Trophoblast cell (in vitro differentiated cells and primary cell): ENCODE measurements around the gene KIT.

Experiments used
- DNase-seq, 2 donors: peaks; one replicate each; pipeline ENCODE4 v3.0.0-alpha.2; 2016
- H2AFZ ChIP-seq: 2 replicates; pipeline ENCODE4 v1.6.1; 2013; ENCODE audit warnings: low read length, moderate library complexity, mild to moderate bottlenecking; ENCODE audit not compliant: insufficient read depth, poor library complexity
- H2AK5ac ChIP-seq: 2 replicates; pipeline ENCODE4 v1.6.1; 2013; ENCODE audit warnings: mild to moderate bottlenecking, low read length
- H2BK120ac ChIP-seq: 2 replicates; pipeline ENCODE4 v1.6.1; 2013; ENCODE audit warnings: low read length, mild to moderate bottlenecking, moderate library complexity; ENCODE audit not compliant: insufficient read depth, poor library complexity
- H2BK12ac ChIP-seq: 2 replicates; pipeline ENCODE4 v1.6.1; 2013; ENCODE audit warnings: mild to moderate bottlenecking, low read length, moderate library complexity
- H2BK5ac ChIP-seq: 2 replicates; pipeline ENCODE4 v1.6.1; 2013; ENCODE audit warnings: low read length, low read depth, moderate library complexity, mild to moderate bottlenecking; ENCODE audit not compliant: poor library complexity
- H3K14ac ChIP-seq: 2 replicates; pipeline ENCODE4 v1.6.1; 2013; ENCODE audit warnings: mild to moderate bottlenecking, low read length
- H3K18ac ChIP-seq: 2 replicates; pipeline ENCODE4 v1.6.1; 2013; ENCODE audit warnings: mild to moderate bottlenecking, low read length
- H3K23ac ChIP-seq: 2 replicates; pipeline ENCODE4 v1.6.1; 2013; ENCODE audit warnings: low read length
- H3K27ac ChIP-seq: 2 replicates; pipeline ENCODE4 v1.5.1; 2013; ENCODE audit warnings: low read depth, mild to moderate bottlenecking, inconsistent platforms, low read length, moderate library complexity
- H3K27me3 ChIP-seq: 2 replicates; pipeline ENCODE4 v1.6.1; 2013; ENCODE audit warnings: inconsistent platforms, mild to moderate bottlenecking, low read length, moderate library complexity; ENCODE audit not compliant: insufficient read depth
- H3K36me3 ChIP-seq, 2 experiments: 1 replicate in 1 of 2; 2 replicates in 1 of 2; pipeline ENCODE4 v1.6.1; 2013; ENCODE audit warnings: low read length in 2 of 2, mild to moderate bottlenecking in 2 of 2, moderate library complexity in 1 of 2; ENCODE audit not compliant: insufficient read depth in 2 of 2, control insufficient read depth in 1 of 2
- H3K4ac ChIP-seq: 2 replicates; pipeline ENCODE4 v1.6.1; 2013; ENCODE audit warnings: low read depth, mild to moderate bottlenecking, low read length, moderate library complexity
- H3K4me1 ChIP-seq, 2 experiments: 1 replicate in 1 of 2; 2 replicates in 1 of 2; pipeline ENCODE4 v1.6.1; 2013; ENCODE audit warnings: low read length in 2 of 2, mild to moderate bottlenecking in 2 of 2, moderate library complexity in 1 of 2; ENCODE audit not compliant: insufficient read depth in 2 of 2, control insufficient read depth in 1 of 2
- H3K4me2 ChIP-seq: 2 replicates; pipeline ENCODE4 v1.6.1; 2013; ENCODE audit warnings: inconsistent platforms, mild to moderate bottlenecking, low read length, moderate library complexity
- H3K4me3 ChIP-seq: 2 replicates; pipeline ENCODE4 v1.5.1; 2013; ENCODE audit warnings: mild to moderate bottlenecking, low read depth, low read length, inconsistent platforms
- H3K79me1 ChIP-seq: one replicate; pipeline ENCODE4 v1.6.1; 2013; ENCODE audit warnings: low read length
- H3K79me2 ChIP-seq: 2 replicates; pipeline ENCODE4 v1.6.1; 2013; ENCODE audit warnings: low read length, mild to moderate bottlenecking; ENCODE audit not compliant: control insufficient read depth, insufficient read depth, poor library complexity
- H3K9ac ChIP-seq: 2 replicates; pipeline ENCODE4 v1.6.1; 2013; ENCODE audit warnings: mild to moderate bottlenecking, low read length
- H3K9me3 ChIP-seq: 2 replicates; pipeline ENCODE4 v1.6.1; 2013; ENCODE audit warnings: low read depth, mild to moderate bottlenecking, control low read depth, inconsistent platforms, low read length; ENCODE audit not compliant: insufficient read depth
- H4K12ac ChIP-seq: 2 replicates; pipeline ENCODE4 v1.6.1; 2013; ENCODE audit warnings: low read depth, mild to moderate bottlenecking, low read length, moderate library complexity
- H4K8ac ChIP-seq: 2 replicates; pipeline ENCODE4 v1.6.1; 2013; ENCODE audit warnings: low read depth, mild to moderate bottlenecking, low read length, moderate library complexity
- H4K91ac ChIP-seq: one replicate; pipeline ENCODE4 v1.6.1; 2013; ENCODE audit warnings: low read depth, mild to moderate bottlenecking, low read length, moderate library complexity
- WGBS: extraction: QIAGEN DNeasy Blood & Tissue Kit; methylation state at CpG from one replicate; pipeline ENCODE4 v1.1.7; 2013; ENCODE audit warnings: missing lambda C conversion rate; ENCODE audit not compliant: insufficient read length, insufficient coverage; ENCODE audit errors: extremely low coverage; 5-methylcytosine and 5-hydroxymethylcytosine counted together

The KIT gene

GRCh38 chr4:54779476-54780148 is 121.9 kb downstream of the KIT start:
- H3K27me3 ChIP-seq: no peaks in the 10 kb centered on the region

GRCh38 chr4:54780149-54780495 is 122.4 kb downstream of the KIT start:
- Histone ChIP-seq H3K9ac (no peak overlapping the region), H2BK5ac (no peak overlapping the region), H4K8ac (no peak overlapping the region), H2AK5ac (no peak overlapping the region), H2AFZ (no peak overlapping the region), H3K36me3 (no peaks in the 10 kb centered on the region), H3K14ac (no peak overlapping the region), H3K4me3 (no peak overlapping the region), H4K91ac (no peak overlapping the region), H3K27ac (no peak overlapping the region), H3K27me3 (no peaks in the 10 kb centered on the region), H3K4ac (no peak overlapping the region), H3K18ac (no peak overlapping the region), H3K79me2 (no peaks in the 10 kb centered on the region), H3K79me1 (no peaks in the 10 kb centered on the region), H3K4me2 (no peak overlapping the region), H4K12ac (no peak overlapping the region), H3K9me3 (no peaks in the 10 kb centered on the region), H3K4me1 (no peaks in the 10 kb centered on the region), H2BK12ac (no peak overlapping the region), H3K23ac (no peak overlapping the region), H2BK120ac (no peak overlapping the region)
- DNase-seq: no peak

More at GRCh38 chr4:54779476-54780148, 121.9 kb downstream of the KIT start:
- Histone ChIP-seq H2AK5ac (no peak overlapping the region), H3K79me2 (no peaks in the 10 kb centered on the region), H3K18ac (no peak overlapping the region), H3K4ac (no peak overlapping the region), H3K4me3 (no peak overlapping the region), H4K12ac (no peak overlapping the region), H3K79me1 (no peaks in the 10 kb centered on the region), H3K4me2 (no peak overlapping the region), H3K4me1 (no peaks in the 10 kb centered on the region), H3K27ac (no peak overlapping the region), H2BK5ac (no peak overlapping the region), H3K36me3 (no peaks in the 10 kb centered on the region), H3K9ac (no peak overlapping the region), H3K23ac (no peak overlapping the region), H2BK12ac (no peak overlapping the region), H2AFZ (no peak overlapping the region), H3K14ac (no peak overlapping the region), H2BK120ac (no peak overlapping the region), H3K9me3 (no peaks in the 10 kb centered on the region), H4K91ac (no peak overlapping the region), H4K8ac (no peak overlapping the region)
- DNase-seq: no peak
- no CpG with 5 or more reads among the region's 2 CpGs for WGBS

- no peak overlapping the region for H4K91ac ChIP-seq
- H3K27ac ChIP-seq: no peak overlapping the region
- no peak overlapping the region for H3K18ac ChIP-seq
- H2AFZ ChIP-seq: no peak overlapping the region
- DNase-seq: no peak
- H3K4me2 ChIP-seq: no peak overlapping the region
- H3K79me1 ChIP-seq: no peaks in the 10 kb centered on the region
- no peak overlapping the region for H2BK12ac ChIP-seq
- no peak overlapping the region for H3K4ac ChIP-seq
- no peak overlapping the region for H3K9ac ChIP-seq
- no peak overlapping the region for H4K12ac ChIP-seq
- no peak overlapping the region for H3K4me3 ChIP-seq
- H3K23ac ChIP-seq: no peak overlapping the region
- no CpG with 5 or more reads among the region's 4 CpGs for WGBS
- no peak overlapping the region for H2BK120ac ChIP-seq
- no peak overlapping the region for H4K8ac ChIP-seq
- no peak overlapping the region for H2BK5ac ChIP-seq
- H3K27me3 ChIP-seq: no peaks in the 10 kb centered on the region
- no peaks in the 10 kb centered on the region for H3K79me2 ChIP-seq
- no peak overlapping the region for H2AK5ac ChIP-seq
- no peaks in the 10 kb centered on the region for H3K4me1 ChIP-seq
- no peak overlapping the region for H3K14ac ChIP-seq
- no peaks in the 10 kb centered on the region for H3K9me3 ChIP-seq
- no peaks in the 10 kb centered on the region for H3K36me3 ChIP-seq
Observed at GRCh38 chr4:54781756-54782155, 124.0 kb downstream of the KIT start.

- no peak overlapping the region for H2BK5ac ChIP-seq
- no peaks in the 10 kb centered on the region for H3K79me1 ChIP-seq
- DNase-seq: peak; percentile 6 to 33
- no peak overlapping the region for H2AK5ac ChIP-seq
- no peak overlapping the region for H2BK12ac ChIP-seq
- H3K9ac ChIP-seq: no peak overlapping the region
- no peak overlapping the region for H3K23ac ChIP-seq
- H3K4me2 ChIP-seq: no peak overlapping the region
- H3K36me3 ChIP-seq: no peaks in the 10 kb centered on the region
- no peak overlapping the region for H3K4ac ChIP-seq
- H2BK120ac ChIP-seq: no peak overlapping the region
- no peak overlapping the region for H3K4me3 ChIP-seq
- no peak overlapping the region for H4K12ac ChIP-seq
- no peaks in the 10 kb centered on the region for H3K4me1 ChIP-seq
- no peaks in the 10 kb centered on the region for H3K9me3 ChIP-seq
- H4K8ac ChIP-seq: no peak overlapping the region
- H3K27ac ChIP-seq: no peak overlapping the region
- H4K91ac ChIP-seq: no peak overlapping the region
- H3K27me3 ChIP-seq: no peaks in the 10 kb centered on the region
- no peak overlapping the region for H3K18ac ChIP-seq
- no peaks in the 10 kb centered on the region for H3K79me2 ChIP-seq
- WGBS: no CpG with 5 or more reads among the region's 7 CpGs
- H3K14ac ChIP-seq: no peak overlapping the region
- H2AFZ ChIP-seq: no peak overlapping the region
Observed at GRCh38 chr4:54783402-54784110, 125.8 kb downstream of the KIT start.
